Mesendoderm (in vitro differentiated cells): Measurements from ENCODE around the gene CHD2.
"Not testable (repeated sequence)": the region's sequence is repeated elsewhere in the genome, so short reads cannot be mapped to it uniquely, and the experiment has no call there.

Experiments used
- DNase-seq: peaks from one replicate; pipeline ENCODE4 v3.0.0; 2013
- H2AK5ac ChIP-seq: 2 replicates; pipeline ENCODE4 v1.6.1; 2013; ENCODE audit warnings: low read length, inconsistent platforms
- H2BK120ac ChIP-seq: 2 replicates; pipeline ENCODE4 v1.6.1; 2013; ENCODE audit warnings: low read depth, mild to moderate bottlenecking, low read length, moderate library complexity, mixed read lengths
- H2BK15ac ChIP-seq: replicated peaks from 2 replicates; pipeline ENCODE4 v1.6.1; 2013; ENCODE audit warnings: low read depth, mild to moderate bottlenecking, moderate library complexity
- H2BK5ac ChIP-seq: 2 replicates; pipeline ENCODE4 v1.6.1; 2013; ENCODE audit warnings: low read length, inconsistent platforms
- H3K18ac ChIP-seq: 2 replicates; pipeline ENCODE4 v1.6.1; 2013; ENCODE audit warnings: mild to moderate bottlenecking, low read length, mixed read lengths
- H3K23ac ChIP-seq: one replicate; pipeline ENCODE4 v1.6.1; 2013; ENCODE audit warnings: low read length
- H3K27ac ChIP-seq: 2 replicates; pipeline ENCODE4 v1.5.1; 2013; ENCODE audit warnings: low read depth, mild to moderate bottlenecking, inconsistent platforms, low read length, moderate library complexity
- H3K27me3 ChIP-seq: 2 replicates; pipeline ENCODE4 v1.6.1; 2013; ENCODE audit warnings: low read length, control low read depth, mild to moderate bottlenecking, inconsistent platforms; ENCODE audit not compliant: insufficient read depth, poor library complexity
- H3K36me3 ChIP-seq: 2 replicates; pipeline ENCODE4 v1.6.1; 2013; ENCODE audit warnings: low read length, inconsistent platforms; ENCODE audit not compliant: control insufficient read depth, insufficient read depth
- H3K4ac ChIP-seq: one replicate; pipeline ENCODE4 v1.6.1; 2013; ENCODE audit warnings: low read depth, mild to moderate bottlenecking, low read length, moderate library complexity
- H3K4me1 ChIP-seq: 2 replicates; pipeline ENCODE4 v1.6.1; 2013; ENCODE audit warnings: low read depth, low read length, inconsistent platforms; ENCODE audit not compliant: control insufficient read depth
- H3K4me2 ChIP-seq: 2 replicates; pipeline ENCODE4 v1.6.1; 2013; ENCODE audit warnings: low read length
- H3K4me3 ChIP-seq: 2 replicates; pipeline ENCODE4 v1.5.1; 2013; ENCODE audit warnings: mild to moderate bottlenecking, low read length
- H3K56ac ChIP-seq: one replicate; pipeline ENCODE4 v1.6.1; 2013; ENCODE audit warnings: low read length
- H3K79me1 ChIP-seq: 2 replicates; pipeline ENCODE4 v1.6.1; 2013; ENCODE audit warnings: low read length, inconsistent platforms
- H3K79me2 ChIP-seq: 2 replicates; pipeline ENCODE4 v1.6.1; 2013; ENCODE audit warnings: mild to moderate bottlenecking, low read length; ENCODE audit not compliant: control insufficient read depth, insufficient read depth
- H3K9ac ChIP-seq: 2 replicates; pipeline ENCODE4 v1.6.1; 2013; ENCODE audit warnings: low read length, inconsistent platforms
- H4K5ac ChIP-seq: one replicate; pipeline ENCODE4 v1.6.1; 2013; ENCODE audit warnings: low read length
- H4K8ac ChIP-seq: one replicate; pipeline ENCODE4 v1.6.1; 2013; ENCODE audit warnings: low read depth, mild to moderate bottlenecking, control low read depth, low read length, moderate library complexity
- WGBS: extraction: QIAGEN DNeasy Blood & Tissue Kit; methylation state at CpG from one replicate; pipeline ENCODE4 v1.1.7; 2013; ENCODE audit warnings: low lambda C conversion rate, missing lambda C conversion rate; ENCODE audit not compliant: insufficient coverage; ENCODE audit errors: extremely low coverage; 5-methylcytosine and 5-hydroxymethylcytosine counted together

CHD2 gene

GRCh38 chr15:92915766-92916435 lies 15.8 kb downstream of the CHD2 start:
- Histone ChIP-seq H3K79me2 (peaks cover 58% of the 10 kb centered on the region), H3K18ac (no peak overlapping the region), H2AK5ac (no peak overlapping the region), H3K9ac (no peak overlapping the region), H3K4me3 (no peak overlapping the region), H2BK5ac (no peak overlapping the region), H3K79me1 (peaks cover 9% of the 10 kb centered on the region), H3K27ac (peak overlapping the region; percentile 70), H3K27me3 (no peaks in the 10 kb centered on the region), H2BK15ac (no peak overlapping the region), H3K23ac (no peak overlapping the region), H3K56ac (no peak overlapping the region), H3K4me2 (no peak overlapping the region), H3K4ac (no peak overlapping the region), H4K5ac (no peak overlapping the region), H4K8ac (no peak overlapping the region), H3K4me1 (peaks cover 9% of the 10 kb centered on the region), H3K36me3 (no peaks in the 10 kb centered on the region), H2BK120ac (no peak overlapping the region)
- no CpG with 5 or more reads among the region's 4 CpGs for WGBS
- peak; percentile 72 for DNase-seq

GRCh38 chr15:92917598-92918407 lies 17.7 kb downstream of the CHD2 start:
- Histone ChIP-seq H3K18ac (no peak overlapping the region), H3K4me1 (peaks cover 11% of the 10 kb centered on the region), H3K36me3 (no peaks in the 10 kb centered on the region), H3K23ac (no peak overlapping the region), H2BK120ac (no peak overlapping the region), H3K79me2 (peaks cover 60% of the 10 kb centered on the region), H4K8ac (no peak overlapping the region), H3K4me3 (no peak overlapping the region), H3K56ac (peak overlapping the region; percentile 76), H2BK15ac (no peak overlapping the region), H2AK5ac (peak overlapping the region; percentile 99), H3K9ac (peak overlapping the region; percentile 25), H2BK5ac (no peak overlapping the region), H4K5ac (no peak overlapping the region), H3K27ac (peak overlapping the region; percentile 22), H3K4ac (no peak overlapping the region), H3K4me2 (no peak overlapping the region), H3K27me3 (no peaks in the 10 kb centered on the region), H3K79me1 (peaks cover 20% of the 10 kb centered on the region)
- no CpG with 5 or more reads among the region's 11 CpGs for WGBS
- DNase-seq: peak; percentile 95

- peaks cover 57% of the 10 kb centered on the region for H3K79me2 ChIP-seq
- H3K27me3 ChIP-seq, H4K5ac ChIP-seq, H3K23ac ChIP-seq, H4K8ac ChIP-seq, H3K4ac ChIP-seq, H3K4me1 ChIP-seq, H3K4me2 ChIP-seq, H3K18ac ChIP-seq, H2BK120ac ChIP-seq, H3K36me3 ChIP-seq, DNase-seq, H3K27ac ChIP-seq, H3K56ac ChIP-seq, H3K9ac ChIP-seq, H2AK5ac ChIP-seq, H2BK5ac ChIP-seq, H3K4me3 ChIP-seq, H2BK15ac ChIP-seq: not testable (repeated sequence)
- H3K79me1 ChIP-seq: peaks cover 18% of the 10 kb centered on the region
- no CpG with 5 or more reads among the region's 9 CpGs for WGBS
These were observed 18.8 kb downstream of the CHD2 start for GRCh38 chr15:92918881-92919280.

- H3K56ac ChIP-seq: no peak overlapping the region
- no CpG with 5 or more reads among the region's 5 CpGs for WGBS
- H3K4me1 ChIP-seq: peaks cover 4% of the 10 kb centered on the region
These were observed 20.6 kb downstream of the CHD2 start for GRCh38 chr15:92920595-92921161.

GRCh38 chr15:92921215-92922131 lies 21.3 kb downstream of the CHD2 start:
- Histone ChIP-seq H3K27me3 (no peaks in the 10 kb centered on the region), H3K79me1 (peaks cover 19% of the 10 kb centered on the region), H3K4me2 (no peak overlapping the region), H2BK5ac (no peak overlapping the region), H3K27ac (no peak overlapping the region), H3K4ac (no peak overlapping the region), H4K8ac (no peak overlapping the region), H2BK15ac (no peak overlapping the region), H3K18ac (no peak overlapping the region), H3K4me1 (peaks cover 4% of the 10 kb centered on the region), H3K79me2 (peaks cover 50% of the 10 kb centered on the region), H3K9ac (no peak overlapping the region), H3K23ac (no peak overlapping the region), H3K56ac (peak overlapping the region; percentile 27), H2AK5ac (no peak overlapping the region), H2BK120ac (no peak overlapping the region), H4K5ac (no peak overlapping the region), H3K36me3 (peaks cover 3% of the 10 kb centered on the region), H3K4me3 (no peak overlapping the region)
- no peak for DNase-seq
- WGBS: no CpG with 5 or more reads among the region's 4 CpGs

More at GRCh38 chr15:92920595-92921161, 20.6 kb downstream of the CHD2 start:
- no peak overlapping the region for H3K27ac ChIP-seq
- no peak for DNase-seq
- no peak overlapping the region for H3K18ac ChIP-seq
- no peak overlapping the region for H2AK5ac ChIP-seq
- H4K8ac ChIP-seq: no peak overlapping the region
- no peak overlapping the region for H3K23ac ChIP-seq
- H2BK15ac ChIP-seq: no peak overlapping the region
- no peak overlapping the region for H4K5ac ChIP-seq
- peaks cover 3% of the 10 kb centered on the region for H3K36me3 ChIP-seq
- H3K27me3 ChIP-seq: no peaks in the 10 kb centered on the region
- H3K79me1 ChIP-seq: peaks cover 19% of the 10 kb centered on the region
- no peak overlapping the region for H3K4ac ChIP-seq
- H2BK120ac ChIP-seq: no peak overlapping the region
- no peak overlapping the region for H3K4me3 ChIP-seq
- H2BK5ac ChIP-seq: no peak overlapping the region
- no peak overlapping the region for H3K4me2 ChIP-seq
- H3K79me2 ChIP-seq: peaks cover 52% of the 10 kb centered on the region
- no peak overlapping the region for H3K9ac ChIP-seq
